HepG2 (cell line): ENCODE data around the gene MS4A15. TPM values are rescaled to one million over a fixed set of nuclear protein-coding genes. Genes with fewer than 3 reads are reported as not detected.

Source experiments
- ATAC-seq: fragments of 200-7000 bp; cut with Tn5 transposase; 3 replicates; pipeline ENCODE4 v1.9.1; 2020; ENCODE audit warnings: mild to moderate bottlenecking, moderate library complexity
- BruUV-seq: library from RNA; stranded (reverse); fragments of 400-500 nt; replicated peaks from 2 replicates; lab custom pipeline; 2021; lab: Mats Ljungman, UMichigan
- CTCF ChIA-PET: fragments of 300-600 bp; formaldehyde crosslinking; extraction: SDS; loops from one replicate; lab custom pipeline; 2021; ENCODE audit warnings: low total read pairs, inconsistent platforms, low intra/inter-chr PET ratio; lab: Yijun Ruan, JAX
- POLR2A ChIA-PET: fragments of 350-600 bp; sonication (Branson Sonifier 250); formaldehyde crosslinking; loops from one replicate; lab custom pipeline; 2020; ENCODE audit warnings: antibody characterized with exemption, inconsistent platforms; lab: Yijun Ruan, JAX
- DNase-seq: peaks from one replicate; pipeline ENCODE4 v3.0.0-alpha.2; 2015; ENCODE audit warnings: low spot score
- FAIRE-seq: peaks from 3 replicates; lab custom pipeline; 2011; peaks lifted over from hg19 to GRCh38; lab: Jason Lieb, UNC
- H2AFZ ChIP-seq: one replicate; pipeline ENCODE4 v1.6.1; 2011; ENCODE audit warnings: low read length, inconsistent platforms
- H3K27ac ChIP-seq: fragments of 300-600 bp; 3 replicates; pipeline ENCODE4 v1.8.0; 2011; ENCODE audit warnings: mixed run types, mild to moderate bottlenecking, mixed read lengths, low read length, inconsistent platforms; ENCODE audit not compliant: insufficient read depth; ENCODE audit errors: extremely low read length
- H3K27me3 ChIP-seq, 2 experiments: fragments of 200-600 bp in 1 of 2; 2 replicates in 1 of 2; 3 replicates in 1 of 2; pipeline versions ENCODE4 v1.6.0 to v1.8.0; 2011; ENCODE audit warnings: low read length in 2 of 2, mild to moderate bottlenecking in 2 of 2, moderate library complexity in 2 of 2, inconsistent platforms in 1 of 2; ENCODE audit not compliant: insufficient read depth in 2 of 2, control insufficient read depth in 1 of 2
- H3K36me3 ChIP-seq, 2 experiments: fragments of 200-600 bp in 1 of 2; replicated peaks in 1 of 2; 2 replicates in 1 of 2; 3 replicates in 1 of 2; pipeline versions ENCODE4 v1.5.1 to v1.8.0; 2011; ENCODE audit warnings: low read length in 2 of 2, inconsistent platforms in 1 of 2; ENCODE audit not compliant: insufficient read depth in 2 of 2, control insufficient read depth in 1 of 2
- H3K4me1 ChIP-seq: 2 replicates; pipeline ENCODE4 v1.5.1; 2012; ENCODE audit warnings: low read length, inconsistent platforms; ENCODE audit not compliant: insufficient read depth
- H3K4me2 ChIP-seq: 2 replicates; pipeline ENCODE4 v1.6.0; 2011; ENCODE audit warnings: low read depth, low read length, inconsistent platforms
- H3K4me3 ChIP-seq, 3 experiments: fragments of 200-600 bp in 1 of 3; sonication (generic), shearing (Covaris generic) in 1 of 3; replicated peaks in 1 of 3; 2 replicates each; pipeline ENCODE4 v1.5.1; 2011 to 2016; ENCODE audit warnings: low read length in 3 of 3, inconsistent platforms in 2 of 3, low read depth in 2 of 3, mild to moderate bottlenecking in 2 of 3, control low read depth in 1 of 3, mixed read lengths in 1 of 3; ENCODE audit not compliant: insufficient read depth in 1 of 3
- H3K79me2 ChIP-seq: one replicate; pipeline ENCODE4 v1.6.1; 2011; ENCODE audit warnings: low read length, inconsistent platforms; ENCODE audit not compliant: insufficient read depth
- H3K9ac ChIP-seq: 2 replicates; pipeline ENCODE4 v1.6.0; 2011; ENCODE audit warnings: mild to moderate bottlenecking, low read depth, low read length, inconsistent platforms; ENCODE audit not compliant: insufficient read depth
- H3K9me3 ChIP-seq: 2 replicates; pipeline ENCODE4 v1.5.1; 2012; ENCODE audit warnings: mild to moderate bottlenecking, low read length
- H4K20me1 ChIP-seq: 2 replicates; pipeline ENCODE4 v1.6.0; 2011; ENCODE audit warnings: inconsistent platforms, mild to moderate bottlenecking, low read length, moderate library complexity; ENCODE audit not compliant: insufficient read depth
- CCDC6 ChIP-seq: sonication (generic); formaldehyde crosslinking; IDR thresholded peaks from 2 replicates; pipeline ENCODE4 v1.8.1; 2022; ENCODE audit warnings: mild to moderate bottlenecking, missing genetic modification reagents, moderate library complexity
- DZIP1 ChIP-seq: sonication (generic); formaldehyde crosslinking; IDR thresholded peaks from 2 replicates; pipeline ENCODE4 v1.5.0; 2020; ENCODE audit warnings: mild to moderate bottlenecking, missing genetic modification reagents
- NFIC ChIP-seq: IDR thresholded peaks from 2 replicates; pipeline ENCODE4 v1.6.1; 2012; ENCODE audit warnings: mild to moderate bottlenecking, low read length, inconsistent platforms
- PAXIP1 ChIP-seq: sonication (generic); formaldehyde crosslinking; conservative IDR thresholded peaks from 2 replicates; pipeline ENCODE4 v1.4.0; 2020; ENCODE audit warnings: mild to moderate bottlenecking, missing genetic modification reagents, moderate library complexity
- SNAI1 ChIP-seq: sonication (generic); formaldehyde crosslinking; IDR thresholded peaks from 2 replicates; pipeline ENCODE4 v1.5.0; 2020; ENCODE audit warnings: mild to moderate bottlenecking, missing genetic modification reagents, borderline replicate concordance
- THAP11 ChIP-seq: IDR thresholded peaks from 2 replicates; pipeline ENCODE4 v1.6.1; 2016; ENCODE audit warnings: missing biosample characterization, missing genetic modification reagents
- ZBTB42 ChIP-seq: sonication (generic); formaldehyde crosslinking; IDR thresholded peaks from 2 replicates; pipeline ENCODE4 v1.5.0; 2020; ENCODE audit warnings: mild to moderate bottlenecking, missing genetic modification reagents
- ZFY ChIP-seq: sonication (generic); formaldehyde crosslinking; IDR thresholded peaks from 2 replicates; pipeline ENCODE4 v1.4.0; 2020; ENCODE audit warnings: missing genetic modification reagents
- ZNF558 ChIP-seq: sonication (generic); formaldehyde crosslinking; IDR thresholded peaks from 2 replicates; pipeline ENCODE4 v1.9.0; 2022; ENCODE audit warnings: mild to moderate bottlenecking, missing genetic modification reagents, borderline replicate concordance
- ZNF720 ChIP-seq: sonication (generic); formaldehyde crosslinking; IDR thresholded peaks from 2 replicates; pipeline ENCODE4 v1.4.0; 2020; ENCODE audit warnings: missing genetic modification reagents
- ZSCAN12 ChIP-seq: sonication (generic); formaldehyde crosslinking; IDR thresholded peaks from 2 replicates; pipeline ENCODE4 v1.9.0; 2021; ENCODE audit warnings: mild to moderate bottlenecking, missing genetic modification reagents
- WGBS: methylation state at CpG from one replicate; pipeline ENCODE4 v1.1.6; 2017; ENCODE audit warnings: low lambda C conversion rate; 5-methylcytosine and 5-hydroxymethylcytosine counted together
- in situ Hi-C: cut with HindIII; loops from 2 replicates; pipeline ENCODE4 v1.10.0; 2017; ENCODE audit warnings: low pct_unique_long_range_greater_than_20kb; ENCODE audit not compliant: extremely low pct_ligation_motif_present
- intact Hi-C: fragments of 100-400 bp; cut with micrococcal nuclease; formaldehyde crosslinking; loops from one replicate; pipeline ENCODE4 v1.10.0; 2022; ENCODE audit not compliant: unreplicated experiment
- polyA plus RNA-seq, 8 experiments: library from polyadenylated mRNA; depleted of rRNA in 3 of 8; stranded (reverse) in 7 of 8; unstranded in 1 of 8; fragments of >200 nt; fragmentation: Illumina TruSeq in 4 of 8; extraction: Trizol in 4 of 8; gene quantifications; 2 replicates each; pipeline versions ENCODE4 v1.2.1 to v1.2.3, GENCODE V29; 2011 to 2016; ENCODE audit warnings: low read depth in 4 of 8, missing spikeins in 1 of 8, mixed read lengths in 1 of 8; ENCODE audit not compliant: insufficient read depth in 1 of 8
- total RNA-seq, 5 experiments: library from RNA; depleted of rRNA; stranded (reverse); fragments of >200 nt; fragmentation: Illumina TruSeq; extraction: Trizol; gene quantifications; 2 replicates each; pipeline ENCODE4 v1.2.3, GENCODE V29; 2016; ENCODE audit warnings: low read depth in 1 of 5

The MS4A15 gene
- total and polyA plus RNA-seq, 2 of the 13 experiments (the other 11 are each of a cell fraction or from before 2014, with no cell fraction given) = not detected

DNA sequence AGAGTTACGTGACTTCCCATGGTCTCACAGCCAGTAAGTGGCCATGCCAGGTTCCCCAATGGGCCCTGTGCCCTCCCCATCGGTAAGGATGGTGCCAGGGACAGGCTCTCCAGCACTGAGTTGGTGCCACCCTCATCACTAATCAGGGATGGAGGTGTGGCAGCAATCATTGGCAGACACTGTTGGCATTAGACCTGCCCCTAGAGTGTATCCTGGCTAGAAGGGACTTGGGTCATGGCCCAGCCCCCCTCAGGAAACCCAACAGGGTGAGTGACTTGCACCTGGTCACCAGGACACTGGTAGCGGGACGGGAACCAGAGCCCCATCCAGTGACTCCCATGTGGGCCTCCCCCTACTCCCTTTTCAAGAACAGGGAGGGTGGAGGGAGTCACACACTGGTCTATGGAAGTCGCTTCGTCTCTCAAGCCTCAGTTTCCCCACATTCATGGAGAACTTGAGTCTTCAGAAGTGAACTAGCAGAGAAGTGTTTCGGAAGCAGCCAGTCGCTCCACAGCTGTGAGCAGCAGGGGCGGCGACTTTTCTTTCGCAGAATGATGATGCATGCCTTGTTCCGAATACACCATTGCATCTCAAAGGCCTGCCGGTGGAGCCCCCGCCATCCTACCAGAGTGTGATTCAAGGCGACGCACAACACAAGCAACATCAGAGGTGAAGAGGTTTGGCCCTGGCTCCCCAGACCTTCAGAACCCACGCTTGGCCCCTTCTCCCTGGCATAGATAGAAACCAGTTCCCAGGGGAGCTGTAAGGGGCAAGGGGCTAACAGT lies 41.4 kb downstream of the MS4A15 start:
- 36% methylated on average over 5 of the region's 17 CpGs for WGBS
- ChIA-PET CTCF (no interaction called here), POLR2A (no interaction called here)
- intact Hi-C loops = no loop called here
- H3K79me2 ChIP-seq = no peaks in the 10 kb centered on the region
- H3K36me3 ChIP-seq = no peaks in the 10 kb centered on the region
- no peaks in the 10 kb centered on the region for H4K20me1 ChIP-seq
- H3K4me3 ChIP-seq = no peak overlapping the region
- H3K9ac ChIP-seq = no peak overlapping the region
- ATAC-seq (no peak), DNase-seq (no peak), FAIRE-seq (no peak)
- no peaks in the 10 kb centered on the region for H3K9me3 ChIP-seq
- H2AFZ ChIP-seq = no peak overlapping the region
- H3K27ac ChIP-seq = no peak overlapping the region
- no peak overlapping the region for H3K4me2 ChIP-seq
- TF ChIP-seq ZSCAN12 = no peak
- TF ChIP-seq SNAI1 = no peak
- TF ChIP-seq CCDC6 (CRISPR knock-in tag) = no peak
- no peak for TF ChIP-seq ZBTB42
- TF ChIP-seq NFIC = no peak
- in situ Hi-C loops = no loop called here
- peaks cover 0 to 13% of the 10 kb centered on the region in 2 experiments; a peak in 4 of 5 replicates for H3K27me3 ChIP-seq
- no TSS peak for BruUV-seq
- no peaks in the 10 kb centered on the region for H3K4me1 ChIP-seq

GRCh38 chr11:60798631-60799030 lies 42.0 kb downstream of the MS4A15 start:
- in situ Hi-C loops = no loop called here
- no peak for FAIRE-seq
- WGBS = 100% methylated on average over 1 of the region's 3 CpGs
- TF ChIP-seq THAP11 (CRISPR knock-in tag) (no peak), PAXIP1 (CRISPR knock-in tag) (no peak), DZIP1 (no peak), ZNF720 (CRISPR knock-in tag) (no peak), ZFY (CRISPR knock-in tag) (no peak), ZNF558 (CRISPR knock-in tag) (no peak)

More at GRCh38 chr11:60798631-60799030, 42.0 kb downstream of the MS4A15 start:
- H3K27ac ChIP-seq = no peak overlapping the region
- POLR2A ChIA-PET = no interaction called here
- H3K4me1 ChIP-seq = no peaks in the 10 kb centered on the region
- peaks cover 0 to 13% of the 10 kb centered on the region in 2 experiments; a peak in 4 of 5 replicates for H3K27me3 ChIP-seq
- H3K4me3 ChIP-seq = no peak overlapping the region
- H3K9me3 ChIP-seq = no peaks in the 10 kb centered on the region
- intact Hi-C loops = no loop called here
- H2AFZ ChIP-seq = no peak overlapping the region
- no peak for DNase-seq
- H4K20me1 ChIP-seq = no peaks in the 10 kb centered on the region
- no peak for ATAC-seq
- no peak overlapping the region for H3K4me2 ChIP-seq
- no TSS peak for BruUV-seq
- no peaks in the 10 kb centered on the region for H3K36me3 ChIP-seq
- CTCF ChIA-PET = no interaction called here
- no peaks in the 10 kb centered on the region for H3K79me2 ChIP-seq
- no peak overlapping the region for H3K9ac ChIP-seq
